GM12874 (cell line): ENCODE results near the gene NQO1.

Experiments
- TF ChIP-seq, protein P1 (sequence below): IDR thresholded peaks from 2 replicates; pipeline ENCODE4 v1.5.1; 2011; ENCODE audit warnings: low read depth, mild to moderate bottlenecking, control low read depth, low read length, moderate library complexity; ENCODE audit not compliant: insufficient read depth

Gene NQO1

DNA sequence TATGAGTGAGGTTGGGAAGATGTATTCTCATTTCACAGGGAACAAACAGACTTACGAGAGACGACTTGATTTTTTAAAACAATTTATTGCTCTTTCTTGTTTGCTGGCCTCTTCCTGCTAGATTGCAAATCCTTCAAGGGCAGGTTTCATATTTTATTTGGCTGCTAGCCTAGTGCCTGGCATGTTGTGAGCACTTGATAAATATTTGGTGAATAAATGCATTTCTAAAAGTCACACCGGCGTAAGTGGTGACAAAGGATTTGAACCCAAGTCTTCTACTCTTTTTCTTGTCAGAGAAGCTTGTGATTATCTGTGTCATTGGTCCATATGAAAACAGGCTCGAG, 37.2 kb upstream of the NQO1 start:
- TF ChIP-seq, protein P1, sequence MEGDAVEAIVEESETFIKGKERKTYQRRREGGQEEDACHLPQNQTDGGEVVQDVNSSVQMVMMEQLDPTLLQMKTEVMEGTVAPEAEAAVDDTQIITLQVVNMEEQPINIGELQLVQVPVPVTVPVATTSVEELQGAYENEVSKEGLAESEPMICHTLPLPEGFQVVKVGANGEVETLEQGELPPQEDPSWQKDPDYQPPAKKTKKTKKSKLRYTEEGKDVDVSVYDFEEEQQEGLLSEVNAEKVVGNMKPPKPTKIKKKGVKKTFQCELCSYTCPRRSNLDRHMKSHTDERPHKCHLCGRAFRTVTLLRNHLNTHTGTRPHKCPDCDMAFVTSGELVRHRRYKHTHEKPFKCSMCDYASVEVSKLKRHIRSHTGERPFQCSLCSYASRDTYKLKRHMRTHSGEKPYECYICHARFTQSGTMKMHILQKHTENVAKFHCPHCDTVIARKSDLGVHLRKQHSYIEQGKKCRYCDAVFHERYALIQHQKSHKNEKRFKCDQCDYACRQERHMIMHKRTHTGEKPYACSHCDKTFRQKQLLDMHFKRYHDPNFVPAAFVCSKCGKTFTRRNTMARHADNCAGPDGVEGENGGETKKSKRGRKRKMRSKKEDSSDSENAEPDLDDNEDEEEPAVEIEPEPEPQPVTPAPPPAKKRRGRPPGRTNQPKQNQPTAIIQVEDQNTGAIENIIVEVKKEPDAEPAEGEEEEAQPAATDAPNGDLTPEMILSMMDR, result no peak

- TF ChIP-seq, protein P1, result no peak
Measured at GRCh38 chr16:69762814-69763598, 36.6 kb upstream of the NQO1 start.

- TF ChIP-seq, protein P1, result no peak
Measured at GRCh38 chr16:69761983-69762813, 35.8 kb upstream of the NQO1 start, which contains the start of gene WWP2. Gene WWP2 (plus strand): TSS chr16:69762332. CDS start chr16:69787011, 24,679 bp downstream.

- TF ChIP-seq, protein P1, result no peak
Measured at GRCh38 chr16:69756705-69757104, 30.3 kb upstream of the NQO1 start.

GRCh38 chr16:69754469-69755310, 28.3 kb upstream of the NQO1 start, which contains the start of gene NOB1:
Gene NOB1 (minus strand): TSS chr16:69754926. CDS start chr16:69754910, 16 bp downstream.
- TF ChIP-seq, protein P1, result peak; percentile 99

- TF ChIP-seq, protein P1, result no peak
Measured at GRCh38 chr16:69754143-69754468, 27.7 kb upstream of the NQO1 start.

DNA sequence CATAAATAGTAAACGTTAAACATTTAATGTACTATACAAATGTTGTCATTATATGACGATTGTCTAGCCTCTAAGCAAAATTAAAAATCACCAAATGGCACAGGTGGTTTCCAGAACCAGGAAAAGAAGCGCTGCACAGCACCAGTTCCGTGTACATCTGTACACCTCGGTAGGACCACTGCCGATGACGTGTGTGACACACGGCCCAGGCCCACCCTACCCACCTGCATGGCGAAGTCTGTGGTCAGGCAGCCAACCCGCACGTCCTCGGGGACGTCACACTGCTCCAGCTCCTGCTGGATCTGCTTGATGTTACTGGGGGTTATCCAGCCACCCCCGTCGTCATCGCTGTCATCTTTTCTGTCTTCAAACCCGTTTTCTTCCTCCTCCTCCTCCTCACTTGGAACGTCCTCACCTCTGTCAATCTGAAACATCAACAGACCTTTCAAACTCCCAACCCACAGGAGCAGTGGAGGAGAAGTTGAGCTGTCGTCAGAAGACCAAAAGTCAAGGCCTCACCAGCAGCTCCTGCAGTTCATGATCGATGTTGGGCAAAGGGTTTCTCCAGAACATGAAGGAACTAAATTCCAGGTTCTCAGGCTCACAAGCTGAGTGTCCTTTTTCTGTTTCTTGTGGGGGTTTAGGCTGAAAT, 22.5 kb upstream of the NQO1 start:
- TF ChIP-seq, protein P1, result no peak
